ENCODE measurements around the gene NFKBIE. TPM values are rescaled to one million over a fixed set of nuclear protein-coding genes. Genes with fewer than 3 reads are reported as not detected.

NFKBIE gene
- total RNA-seq, 1 donor: 4.7 TPM

GRCh38 chr6:44303842-44304241 is 38.5 kb upstream of the NFKBIE start:
- Histone ChIP-seq H3K36me3 (ENCODE audit: insufficient read depth, low read length) (peaks cover 54% of the 10 kb centered on the region), H3K27me3 (ENCODE audit: insufficient read depth, low read length) (peaks cover 1% of the 10 kb centered on the region), H3K4me2 (ENCODE audit: insufficient read depth, low read length) (no peak overlapping the region), H3K9me3 (ENCODE audit: low read depth, low read length) (no peaks in the 10 kb centered on the region), H3K27ac (ENCODE audit: low read depth, low read length) (no peak overlapping the region), H3K4me1 (ENCODE audit: insufficient read depth, low read length) (peaks cover 1% of the 10 kb centered on the region), H4K20me1 (ENCODE audit: insufficient read depth, low read length) (peaks cover 2% of the 10 kb centered on the region), H2AFZ (ENCODE audit: low read length) (no peak overlapping the region), H3K4me3 (ENCODE audit: insufficient read depth, low read length) (no peak overlapping the region), H3K79me2 (ENCODE audit: insufficient read depth, low read length) (no peaks in the 10 kb centered on the region)
- DNase-seq (ENCODE audit: insufficient read length, low spot score, missing footprints): no peak
- TF ChIP-seq CTCF (IDR thresholded peaks at IDR 0.05; ENCODE audit: extremely low read depth, low read depth, low read length): no peak

DNA sequence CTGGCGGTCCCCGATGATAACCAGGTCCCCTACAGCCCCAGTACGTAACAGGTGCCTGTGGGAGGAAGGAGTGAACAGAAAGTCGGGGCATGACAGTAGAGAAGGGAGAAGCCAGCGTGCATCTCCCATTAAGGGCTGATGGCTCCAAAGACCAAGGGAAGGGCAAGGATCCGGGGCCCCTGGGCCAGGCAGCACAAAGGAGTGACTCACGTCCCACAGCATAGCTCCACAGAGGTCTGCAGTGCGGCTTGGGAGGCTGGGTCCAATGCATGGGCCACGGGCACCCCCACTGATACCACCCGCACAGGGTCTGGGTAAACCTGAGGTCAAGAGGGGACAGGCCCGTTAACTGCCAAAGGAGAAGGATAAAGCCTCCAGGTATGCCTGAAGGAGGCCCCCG is 37.5 kb upstream of the NFKBIE start:
- H4K20me1 ChIP-seq (ENCODE audit: insufficient read depth, low read length): peaks cover 5% of the 10 kb centered on the region
- H3K9me3 ChIP-seq (ENCODE audit: low read depth, low read length): no peaks in the 10 kb centered on the region
- no peak for TF ChIP-seq CTCF (IDR thresholded peaks at IDR 0.05; ENCODE audit: extremely low read depth, low read depth, low read length)
- H3K27ac ChIP-seq (ENCODE audit: low read depth, low read length): no peak overlapping the region
- no peak overlapping the region for H3K4me3 ChIP-seq (ENCODE audit: insufficient read depth, low read length)
- no peak for DNase-seq (ENCODE audit: insufficient read length, low spot score, missing footprints)
- H3K36me3 ChIP-seq (ENCODE audit: insufficient read depth, low read length): peaks cover 52% of the 10 kb centered on the region
- H2AFZ ChIP-seq (ENCODE audit: low read length): no peak overlapping the region
- H3K4me2 ChIP-seq (ENCODE audit: insufficient read depth, low read length): no peak overlapping the region
- no peaks in the 10 kb centered on the region for H3K4me1 ChIP-seq (ENCODE audit: insufficient read depth, low read length)
- H3K79me2 ChIP-seq (ENCODE audit: insufficient read depth, low read length): no peaks in the 10 kb centered on the region
- peaks cover 11% of the 10 kb centered on the region for H3K27me3 ChIP-seq (ENCODE audit: insufficient read depth, low read length)

- H3K4me1 ChIP-seq (ENCODE audit: insufficient read depth, low read length): no peaks in the 10 kb centered on the region
- H3K4me2 ChIP-seq (ENCODE audit: insufficient read depth, low read length): no peak overlapping the region
- no peak overlapping the region for H3K27ac ChIP-seq (ENCODE audit: low read depth, low read length)
- no peak for TF ChIP-seq CTCF (IDR thresholded peaks at IDR 0.05; ENCODE audit: extremely low read depth, low read depth, low read length)
- H3K36me3 ChIP-seq (ENCODE audit: insufficient read depth, low read length): peaks cover 52% of the 10 kb centered on the region
- H3K79me2 ChIP-seq (ENCODE audit: insufficient read depth, low read length): no peaks in the 10 kb centered on the region
- peaks cover 6% of the 10 kb centered on the region for H4K20me1 ChIP-seq (ENCODE audit: insufficient read depth, low read length)
- H3K4me3 ChIP-seq (ENCODE audit: insufficient read depth, low read length): no peak overlapping the region
- H3K9me3 ChIP-seq (ENCODE audit: low read depth, low read length): no peaks in the 10 kb centered on the region
- peaks cover 20% of the 10 kb centered on the region for H3K27me3 ChIP-seq (ENCODE audit: insufficient read depth, low read length)
- H2AFZ ChIP-seq (ENCODE audit: low read length): no peak overlapping the region
- DNase-seq (ENCODE audit: insufficient read length, low spot score, missing footprints): no peak
These were observed 36.6 kb upstream of the NFKBIE start for GRCh38 chr6:44301782-44302564.

DNA sequence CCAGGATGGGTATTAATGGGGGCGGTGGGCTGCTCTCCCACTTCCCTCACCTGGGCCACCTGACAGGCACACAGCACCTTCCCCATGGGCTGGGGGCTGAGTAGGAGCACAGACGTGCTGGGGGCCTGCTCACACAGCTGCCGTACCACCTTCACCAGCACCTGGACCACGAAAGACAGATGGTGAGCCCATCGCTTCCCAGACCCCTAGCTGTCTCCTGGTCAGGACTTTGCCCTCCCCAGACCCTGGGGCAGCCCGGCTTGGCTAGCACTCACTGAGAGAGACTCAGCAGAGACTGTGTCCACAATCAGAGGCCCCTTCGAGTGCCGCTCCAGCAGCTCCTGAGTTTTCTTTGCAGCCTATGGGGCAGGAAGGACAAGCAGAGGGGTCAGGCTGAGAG is 35.8 kb upstream of the NFKBIE start:
- no peak for DNase-seq (ENCODE audit: insufficient read length, low spot score, missing footprints)
- TF ChIP-seq CTCF (IDR thresholded peaks at IDR 0.05; ENCODE audit: extremely low read depth, low read depth, low read length): no peak
- Histone ChIP-seq H3K36me3 (ENCODE audit: insufficient read depth, low read length) (peaks cover 48% of the 10 kb centered on the region), H3K9me3 (ENCODE audit: low read depth, low read length) (no peaks in the 10 kb centered on the region), H3K4me2 (ENCODE audit: insufficient read depth, low read length) (no peak overlapping the region), H2AFZ (ENCODE audit: low read length) (no peak overlapping the region), H3K4me3 (ENCODE audit: insufficient read depth, low read length) (no peak overlapping the region), H3K27me3 (ENCODE audit: insufficient read depth, low read length) (peaks cover 29% of the 10 kb centered on the region), H3K27ac (ENCODE audit: low read depth, low read length) (no peak overlapping the region), H3K79me2 (ENCODE audit: insufficient read depth, low read length) (no peaks in the 10 kb centered on the region), H3K4me1 (ENCODE audit: insufficient read depth, low read length) (no peaks in the 10 kb centered on the region), H4K20me1 (ENCODE audit: insufficient read depth, low read length) (peaks cover 6% of the 10 kb centered on the region)

Data from osteoblast (primary cell).